ENCODE data around the gene RIIAD1. TPM values are rescaled to one million over a fixed set of nuclear protein-coding genes. Genes with fewer than 3 reads are reported as not detected.

RIIAD1 gene
- total RNA-seq, 4 donors from 2014 or later, result not detected

GRCh38 chr1:151775894-151776664 is 54.8 kb downstream of the RIIAD1 start:
- in situ Hi-C loops (cut with MboI; ENCODE audit: low sequenced_read_pairs in 4 of 4), result no loop called here
- Histone ChIP-seq H3K9me3 (no peaks in the 10 kb centered on the region), H3K27me3 (no peaks in the 10 kb centered on the region), H3K36me3 (peaks cover 0 to 43% of the 10 kb centered on the region in 2 donors), H3K4me3 (no peak overlapping the region), H3K27ac (no peak overlapping the region), H3K4me1 (no peaks in the 10 kb centered on the region)
- intact Hi-C loops (cut with DNase I; ENCODE audit: low total_unique reads), result no loop called here
- TF ChIP-seq CTCF (IDR thresholded peaks at IDR 0.05 in 4 of 5, conservative IDR thresholded peaks at IDR 0.05 in 1 of 5) (no peak), POLR2A (IDR thresholded peaks at IDR 0.05) (no peak)
- DNase-seq (no peak), ATAC-seq (no peak)

- intact Hi-C loops (cut with DNase I; ENCODE audit: low total_unique reads) (no loop called here), in situ Hi-C loops (cut with MboI; ENCODE audit: low sequenced_read_pairs in 4 of 4) (no loop called here)
- H3K4me1 ChIP-seq, result no peaks in the 10 kb centered on the region
- no peaks in the 10 kb centered on the region for H3K27me3 ChIP-seq
- H3K36me3 ChIP-seq, result peaks cover 0 to 47% of the 10 kb centered on the region in 2 donors
- H3K27ac ChIP-seq, result no peak overlapping the region
- TF ChIP-seq CTCF (IDR thresholded peaks at IDR 0.05 in 4 of 5, conservative IDR thresholded peaks at IDR 0.05 in 1 of 5) (no peak), POLR2A (IDR thresholded peaks at IDR 0.05) (no peak)
- H3K4me3 ChIP-seq, result no peak overlapping the region
- no peaks in the 10 kb centered on the region for H3K9me3 ChIP-seq
- DNase-seq (no peak), ATAC-seq (no peak)
These were observed 55.3 kb downstream of the RIIAD1 start for GRCh38 chr1:151776665-151777062.

GRCh38 chr1:151777317-151777716 is 56.0 kb downstream of the RIIAD1 start:
- H3K27ac ChIP-seq, result no peak overlapping the region
- in situ Hi-C loops (cut with MboI; ENCODE audit: low sequenced_read_pairs in 4 of 4) (no loop called here), intact Hi-C loops (cut with DNase I; ENCODE audit: low total_unique reads) (no loop called here)
- no peaks in the 10 kb centered on the region for H3K27me3 ChIP-seq
- ATAC-seq, result no peak
- H3K36me3 ChIP-seq, result peaks cover 0 to 48% of the 10 kb centered on the region in 2 donors
- no peaks in the 10 kb centered on the region for H3K9me3 ChIP-seq
- H3K4me1 ChIP-seq, result no peaks in the 10 kb centered on the region
- H3K4me3 ChIP-seq, result no peak overlapping the region
- TF ChIP-seq POLR2A (IDR thresholded peaks at IDR 0.05) (no peak), CTCF (IDR thresholded peaks at IDR 0.05 in 4 of 5, conservative IDR thresholded peaks at IDR 0.05 in 1 of 5) (no peak)
- DNase-seq, result no peak

Other genes starting within 250 kb of the RIIAD1 start
- gene CGN, start 210.1 kb upstream of the RIIAD1 start, total RNA-seq, result under 1 TPM in 2 of 4 donors, not detected in 2; 0.34 to 0.78 TPM
- 1 to 10 TPM; 1.2 to 4.0 (median 2.7) TPM for gene TUFT1, start 181.2 kb upstream of the RIIAD1 start, total RNA-seq
- 10 to 100 TPM; 37.0 to 43.7 (median 40.9) TPM for gene SNX27, start 109.5 kb upstream of the RIIAD1 start, total RNA-seq
- not detected for gene CELF3, start 4.7 kb upstream of the RIIAD1 start, total RNA-seq
- gene MRPL9, start 42.0 kb downstream of the RIIAD1 start, total RNA-seq, result 10 to 100 TPM; 61.4 to 74.7 (median 65.6) TPM
- 1 to 10 TPM; 3.9 to 8.3 (median 4.6) TPM for gene TDRKH, start 69.0 kb downstream of the RIIAD1 start, total RNA-seq
- 10 to 100 TPM in 2 of 4 donors, 1 to 10 TPM in 2; 4.2 to 24.5 (median 14.3) TPM for gene LINGO4, start 83.9 kb downstream of the RIIAD1 start, total RNA-seq
- 100 to 1,000 TPM in 3 of 4 donors, 10 to 100 TPM in 1; 61.3 to 251 (median 163) TPM for gene RORC, start 110.3 kb downstream of the RIIAD1 start, total RNA-seq
- gene C2CD4D, start 118.3 kb downstream of the RIIAD1 start, total RNA-seq, result not detected
- not detected for gene THEM5, start 132.2 kb downstream of the RIIAD1 start, total RNA-seq
- 10 to 100 TPM in 1 of 4 donors, 1 to 10 TPM in 3; 7.7 to 21.8 (median 9.6) TPM for gene THEM4, start 188.0 kb downstream of the RIIAD1 start, total RNA-seq

Data from gastrocnemius medialis (tissue), 4 donors.